Measurements from ENCODE around the gene HIGD1A.

DNA sequence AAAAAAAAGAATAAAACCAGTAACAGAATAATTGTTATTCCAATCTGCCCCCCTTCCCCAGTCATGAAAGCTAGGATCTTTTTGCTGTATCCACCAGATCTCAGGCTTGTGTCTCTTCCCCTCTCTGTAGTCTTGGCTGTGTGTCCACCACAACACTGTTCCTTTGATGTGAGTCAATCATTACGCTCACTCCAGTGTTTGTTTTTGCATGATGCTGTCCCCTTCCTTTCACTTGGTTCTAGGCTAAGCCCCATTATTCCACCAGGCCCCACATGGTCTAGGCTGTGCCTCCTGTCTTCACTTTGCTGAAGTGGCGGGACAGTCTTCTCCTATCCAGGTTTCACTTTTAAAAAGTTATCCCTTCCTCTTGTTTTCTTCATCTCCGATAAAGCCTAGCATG is 18.5 kb upstream of the HIGD1A start:
- TF ChIP-seq, protein P1, sequence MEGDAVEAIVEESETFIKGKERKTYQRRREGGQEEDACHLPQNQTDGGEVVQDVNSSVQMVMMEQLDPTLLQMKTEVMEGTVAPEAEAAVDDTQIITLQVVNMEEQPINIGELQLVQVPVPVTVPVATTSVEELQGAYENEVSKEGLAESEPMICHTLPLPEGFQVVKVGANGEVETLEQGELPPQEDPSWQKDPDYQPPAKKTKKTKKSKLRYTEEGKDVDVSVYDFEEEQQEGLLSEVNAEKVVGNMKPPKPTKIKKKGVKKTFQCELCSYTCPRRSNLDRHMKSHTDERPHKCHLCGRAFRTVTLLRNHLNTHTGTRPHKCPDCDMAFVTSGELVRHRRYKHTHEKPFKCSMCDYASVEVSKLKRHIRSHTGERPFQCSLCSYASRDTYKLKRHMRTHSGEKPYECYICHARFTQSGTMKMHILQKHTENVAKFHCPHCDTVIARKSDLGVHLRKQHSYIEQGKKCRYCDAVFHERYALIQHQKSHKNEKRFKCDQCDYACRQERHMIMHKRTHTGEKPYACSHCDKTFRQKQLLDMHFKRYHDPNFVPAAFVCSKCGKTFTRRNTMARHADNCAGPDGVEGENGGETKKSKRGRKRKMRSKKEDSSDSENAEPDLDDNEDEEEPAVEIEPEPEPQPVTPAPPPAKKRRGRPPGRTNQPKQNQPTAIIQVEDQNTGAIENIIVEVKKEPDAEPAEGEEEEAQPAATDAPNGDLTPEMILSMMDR (IDR thresholded peaks at IDR 0.05), result no peak
- no peak for TF ChIP-seq POLR2A (IDR thresholded peaks at IDR 0.05)
- no peak for TF ChIP-seq POLR2AphosphoS5 (IDR thresholded peaks at IDR 0.05)
